Subcutaneous abdominal adipose tissue (tissue), 5 donors: ENCODE results near the gene DNHD1.

Experiments
- H3K27ac ChIP-seq: one replicate; pipeline ENCODE4 v1.7.0; 2013; ENCODE audit warnings: low read depth, mild to moderate bottlenecking, inconsistent platforms, low read length, moderate library complexity
- H3K27me3 ChIP-seq, 5 donors: one replicate each; pipeline ENCODE4 v1.7.0; 2013; ENCODE audit warnings: low read length in 5 of 5, inconsistent platforms in 1 of 5; ENCODE audit not compliant: control insufficient read depth in 5 of 5, insufficient read depth in 4 of 5
- H3K36me3 ChIP-seq, 5 donors: one replicate each; pipeline ENCODE4 v1.7.0; 2013; ENCODE audit warnings: low read length in 5 of 5; ENCODE audit not compliant: control insufficient read depth in 5 of 5, insufficient read depth in 5 of 5
- H3K4me1 ChIP-seq, 5 donors: one replicate each; pipeline ENCODE4 v1.7.0; 2013; ENCODE audit warnings: low read length in 5 of 5, mild to moderate bottlenecking in 3 of 5, moderate library complexity in 1 of 5; ENCODE audit not compliant: control insufficient read depth in 5 of 5, insufficient read depth in 5 of 5
- H3K4me3 ChIP-seq, 5 donors: one replicate each; pipeline ENCODE4 v1.7.0; 2013; ENCODE audit warnings: low read length in 5 of 5, low read depth in 1 of 5
- H3K9ac ChIP-seq, 5 donors: one replicate each; pipeline ENCODE4 v1.7.0; 2013; ENCODE audit warnings: low read length in 5 of 5, mild to moderate bottlenecking in 4 of 5, moderate library complexity in 3 of 5
- H3K9me3 ChIP-seq, 5 donors: one replicate each; pipeline ENCODE4 v1.7.0; 2013; ENCODE audit warnings: low read length in 5 of 5; ENCODE audit not compliant: control insufficient read depth in 5 of 5
- donor health status: healthy.
- donor health status: healthy.
- donor health status: healthy.
- donor health status: healthy.
- donor health status: healthy.

DNHD1 gene

GRCh38 chr11:6567371-6567745 is 70.3 kb downstream of the DNHD1 start:
- no peak overlapping the region for H3K9ac ChIP-seq
- peaks cover 1 to 9% (median 8%) of the 10 kb centered on the region in 5 donors for H3K4me1 ChIP-seq
- H3K4me3 ChIP-seq: no peak overlapping the region
- H3K9me3 ChIP-seq: no peaks in the 10 kb centered on the region
- H3K27ac ChIP-seq: no peak overlapping the region
- peaks cover 0 to 43% (median 23%) of the 10 kb centered on the region in 5 donors for H3K36me3 ChIP-seq
- H3K27me3 ChIP-seq: no peaks in the 10 kb centered on the region

- Histone ChIP-seq H3K36me3 (peaks cover 0 to 39% (median 19%) of the 10 kb centered on the region in 5 donors), H3K27me3 (no peaks in the 10 kb centered on the region), H3K4me1 (peaks cover 1 to 9% (median 8%) of the 10 kb centered on the region in 5 donors), H3K9me3 (no peaks in the 10 kb centered on the region), H3K27ac (no peak overlapping the region), H3K4me3 (no peak overlapping the region), H3K9ac (no peak overlapping the region)
Measured at GRCh38 chr11:6568191-6568918, 71.3 kb downstream of the DNHD1 start.

GRCh38 chr11:6569706-6570105 is 72.6 kb downstream of the DNHD1 start:
- H3K4me3 ChIP-seq: no peak overlapping the region

GRCh38 chr11:6570691-6571427 is 73.8 kb downstream of the DNHD1 start:
- Histone ChIP-seq H3K36me3 (peaks cover 0 to 25% (median 8%) of the 10 kb centered on the region in 5 donors), H3K4me3 (peak overlapping the region in 1 of 5 donors; percentile 12), H3K9me3 (no peaks in the 10 kb centered on the region), H3K27me3 (no peaks in the 10 kb centered on the region), H3K9ac (no peak overlapping the region), H3K27ac (no peak overlapping the region), H3K4me1 (peaks cover 1 to 17% (median 9%) of the 10 kb centered on the region in 5 donors)

More at GRCh38 chr11:6569706-6570105, 72.6 kb downstream of the DNHD1 start:
- no peaks in the 10 kb centered on the region for H3K9me3 ChIP-seq
- peaks cover 0 to 26% (median 8%) of the 10 kb centered on the region in 5 donors for H3K36me3 ChIP-seq
- no peaks in the 10 kb centered on the region for H3K27me3 ChIP-seq
- peaks cover 1 to 9% (median 8%) of the 10 kb centered on the region in 5 donors for H3K4me1 ChIP-seq
- H3K9ac ChIP-seq: no peak overlapping the region
- no peak overlapping the region for H3K27ac ChIP-seq

- Histone ChIP-seq H3K4me1 (peaks cover 1 to 23% (median 11%) of the 10 kb centered on the region in 5 donors), H3K9me3 (no peaks in the 10 kb centered on the region), H3K27ac (no peak overlapping the region), H3K36me3 (peaks cover 0 to 19% (median 4%) of the 10 kb centered on the region in 5 donors), H3K4me3 (no peak overlapping the region), H3K9ac (no peak overlapping the region), H3K27me3 (no peaks in the 10 kb centered on the region)
Measured at GRCh38 chr11:6571434-6572008, 74.4 kb downstream of the DNHD1 start.

GRCh38 chr11:6572215-6572614 is 75.1 kb downstream of the DNHD1 start:
- H3K4me1 ChIP-seq: peaks cover 4 to 30% (median 18%) of the 10 kb centered on the region in 5 donors
- H3K27ac ChIP-seq: no peak overlapping the region

GRCh38 chr11:6574816-6575715 is 78.0 kb downstream of the DNHD1 start:
- no peaks in the 10 kb centered on the region for H3K27me3 ChIP-seq
- no peak overlapping the region for H3K4me3 ChIP-seq
- no peak overlapping the region for H3K9ac ChIP-seq
- H3K9me3 ChIP-seq: no peaks in the 10 kb centered on the region
- peaks cover 0 to 12% (median 0%) of the 10 kb centered on the region in 5 donors for H3K36me3 ChIP-seq
- peaks cover 3 to 30% (median 11%) of the 10 kb centered on the region in 5 donors for H3K4me1 ChIP-seq
- H3K27ac ChIP-seq: no peak overlapping the region

More at GRCh38 chr11:6572215-6572614, 75.1 kb downstream of the DNHD1 start:
- H3K4me3 ChIP-seq: no peak overlapping the region
- H3K27me3 ChIP-seq: no peaks in the 10 kb centered on the region
- H3K9ac ChIP-seq: no peak overlapping the region
- H3K9me3 ChIP-seq: no peaks in the 10 kb centered on the region
- peaks cover 0 to 13% (median 0%) of the 10 kb centered on the region in 5 donors for H3K36me3 ChIP-seq

- Histone ChIP-seq H3K9ac (peak overlapping the region in 2 of 5 donors; percentile 17 to 35), H3K36me3 (peaks cover 0 to 6% (median 0%) of the 10 kb centered on the region in 5 donors), H3K4me1 (peaks cover 3 to 30% (median 11%) of the 10 kb centered on the region in 5 donors), H3K27me3 (no peaks in the 10 kb centered on the region), H3K27ac (peak overlapping the region; percentile 28), H3K4me3 (no peak overlapping the region), H3K9me3 (no peaks in the 10 kb centered on the region)
Measured at GRCh38 chr11:6576471-6577373, 79.6 kb downstream of the DNHD1 start.
